ES-I3 (cell line): ENCODE data around the gene QRICH2.
"Not testable (repeated sequence)": the region's sequence is repeated elsewhere in the genome, so short reads cannot be mapped to it uniquely, and the experiment has no call there.

ENCODE experiments used
- H3K36me3 ChIP-seq: 2 replicates; pipeline ENCODE4 v1.6.1; 2013; ENCODE audit warnings: mild to moderate bottlenecking, low read length, control low read depth, moderate library complexity; ENCODE audit not compliant: insufficient read depth
- H3K4me1 ChIP-seq: 2 replicates; pipeline ENCODE4 v1.6.1; 2013; ENCODE audit warnings: mild to moderate bottlenecking, control low read depth, low read length; ENCODE audit not compliant: insufficient read depth
- H3K9ac ChIP-seq: 2 replicates; pipeline ENCODE4 v1.6.1; 2013; ENCODE audit warnings: low read depth, mild to moderate bottlenecking, low read length, moderate library complexity
- H3K9me3 ChIP-seq: 2 replicates; pipeline ENCODE4 v1.6.1; 2013; ENCODE audit warnings: mild to moderate bottlenecking, low read length, moderate library complexity; ENCODE audit not compliant: control insufficient read depth, insufficient read depth

Gene QRICH2

DNA sequence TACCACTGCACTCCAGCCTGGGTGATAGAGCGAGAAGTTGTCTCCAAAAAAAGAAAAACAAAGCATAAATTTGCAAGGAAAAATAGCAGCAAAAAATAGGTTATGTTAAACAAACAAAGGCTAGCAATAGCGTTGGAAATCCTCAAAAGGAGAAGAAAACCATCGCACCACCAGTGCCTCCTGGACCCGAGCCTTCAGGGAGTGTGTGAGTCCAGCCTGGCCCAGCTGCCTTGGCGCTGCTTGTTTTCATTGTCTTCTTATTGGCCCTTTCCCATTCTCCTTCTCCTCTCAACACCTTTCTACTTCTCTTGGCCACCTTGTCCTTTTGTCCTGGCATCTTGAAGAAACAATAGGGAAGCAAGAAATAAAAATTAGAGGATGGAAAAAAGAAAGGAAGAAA, 47.4 kb downstream of the QRICH2 start:
- no peak overlapping the region for H3K9ac ChIP-seq
- H3K36me3 ChIP-seq = no peaks in the 10 kb centered on the region

DNA sequence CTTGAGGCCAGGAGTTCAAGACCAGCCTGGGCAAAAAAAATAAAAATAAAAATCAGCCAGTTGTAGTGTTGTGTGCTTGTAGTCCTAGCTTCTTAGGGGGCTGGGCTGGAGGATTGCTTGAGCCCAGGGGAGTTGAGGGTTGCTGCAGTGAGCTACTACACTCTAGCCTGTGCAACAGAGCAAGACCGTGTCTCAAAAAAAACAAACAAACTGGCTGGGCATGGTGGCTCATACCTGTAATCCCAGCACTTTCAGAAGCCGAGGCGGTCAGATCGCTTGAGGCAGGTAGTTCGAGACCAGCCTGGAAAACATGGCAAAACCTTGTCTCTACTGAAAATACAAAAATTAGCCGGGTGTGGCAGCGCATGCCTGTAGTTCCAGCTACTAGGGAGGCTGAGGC, 47.9 kb downstream of the QRICH2 start:
- H3K4me1 ChIP-seq = peaks cover 20% of the 10 kb centered on the region
- no peaks in the 10 kb centered on the region for H3K9me3 ChIP-seq
- no peak overlapping the region for H3K9ac ChIP-seq
- no peaks in the 10 kb centered on the region for H3K36me3 ChIP-seq

More for the DNA sequence above, 47.4 kb downstream of the QRICH2 start:
- peaks cover 20% of the 10 kb centered on the region for H3K4me1 ChIP-seq
- no peaks in the 10 kb centered on the region for H3K9me3 ChIP-seq

DNA sequence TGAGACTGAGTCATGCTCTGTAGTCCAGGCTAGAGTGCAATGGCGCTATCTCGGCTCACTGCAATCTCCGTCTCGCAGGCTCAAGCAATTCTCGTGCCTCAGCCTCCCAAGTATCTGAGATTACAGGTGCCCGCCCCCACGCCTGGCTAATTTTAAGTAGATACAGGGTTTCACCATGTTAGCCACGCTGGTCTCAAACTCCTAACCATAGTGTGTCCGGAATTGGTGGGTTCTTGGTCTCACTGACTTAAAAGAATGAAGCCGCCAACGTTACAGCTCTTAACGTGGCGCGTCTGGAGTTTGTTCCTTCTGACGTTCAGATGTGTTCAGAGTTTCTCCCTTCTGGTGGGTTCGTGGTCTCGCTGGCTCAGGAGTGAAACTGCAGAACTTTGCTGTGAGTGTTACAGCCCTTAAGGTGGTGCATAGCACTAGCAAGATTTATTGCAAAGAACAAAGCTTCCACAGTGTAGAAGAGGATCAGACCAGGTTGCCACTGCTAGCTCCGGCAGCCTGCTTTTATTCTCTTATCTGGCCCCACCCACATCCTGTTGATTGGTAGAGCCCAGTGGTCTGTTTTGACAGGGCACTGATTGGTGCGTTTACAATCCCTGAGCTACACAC, 51.5 kb downstream of the QRICH2 start:
- H3K4me1 ChIP-seq = peaks cover 11% of the 10 kb centered on the region; the same call in 1 of the 2 replicates
- not testable (repeated sequence) for H3K36me3 ChIP-seq, H3K9ac ChIP-seq, H3K9me3 ChIP-seq

DNA sequence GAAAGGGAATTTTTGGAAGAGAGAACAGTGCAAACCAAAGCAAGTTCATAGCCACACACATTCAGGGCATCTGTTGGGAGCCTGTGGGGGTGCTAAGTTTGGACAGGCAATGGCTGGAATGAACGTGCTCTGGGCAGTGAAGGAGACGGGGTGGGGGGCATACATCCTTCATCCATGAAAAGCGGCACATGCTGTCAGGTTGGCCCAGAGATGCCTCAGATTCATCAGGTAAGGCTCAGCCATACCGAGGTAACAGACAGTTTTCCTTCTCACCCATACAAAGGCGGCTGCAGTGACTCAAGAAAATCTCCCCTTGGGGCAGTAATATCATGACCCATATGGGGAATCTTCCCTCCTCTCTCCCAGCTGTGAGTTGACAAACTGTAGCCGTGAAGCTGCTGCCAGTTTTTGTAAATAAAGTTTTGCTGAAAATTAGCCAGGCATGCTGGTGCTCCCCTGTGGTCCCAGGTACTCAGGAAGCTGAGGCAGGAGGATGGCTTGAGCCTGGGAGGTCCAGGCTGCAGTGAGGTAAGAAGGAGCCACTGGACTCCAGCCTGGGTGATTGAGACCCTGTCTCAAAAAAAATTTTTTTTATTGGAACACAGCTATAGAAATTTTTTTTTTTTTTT, 52.2 kb downstream of the QRICH2 start:
- 0 out of 2 replicates have a peak, but pooled peaks cover 9% of the 10 kb centered on the region for H3K4me1 ChIP-seq
- H3K9me3 ChIP-seq = no peaks in the 10 kb centered on the region
- no peaks in the 10 kb centered on the region for H3K36me3 ChIP-seq
- H3K9ac ChIP-seq = no peak overlapping the region

DNA sequence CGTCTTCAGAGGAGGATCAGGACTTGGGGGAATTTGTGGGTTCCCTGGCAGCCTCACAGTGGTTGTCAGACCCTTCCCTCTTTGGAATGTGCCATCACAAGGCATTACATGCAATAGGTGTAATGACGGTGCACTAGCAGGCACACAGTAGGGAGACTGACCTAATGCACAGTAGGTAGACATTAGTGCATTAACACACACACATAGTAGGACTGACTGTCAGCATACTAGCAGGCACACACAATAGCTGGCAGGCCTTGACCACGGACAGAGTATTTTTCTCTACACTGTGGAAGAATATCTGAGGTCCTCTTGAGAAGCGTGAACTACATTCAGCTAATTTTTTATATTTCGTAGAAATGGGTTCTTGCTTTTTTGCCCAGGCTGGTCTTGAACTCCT, 53.8 kb downstream of the QRICH2 start:
- Histone ChIP-seq H3K4me1 (0 out of 2 replicates have a peak, but pooled peaks cover 5% of the 10 kb centered on the region), H3K9ac (no peak overlapping the region), H3K9me3 (no peaks in the 10 kb centered on the region), H3K36me3 (no peaks in the 10 kb centered on the region)

DNA sequence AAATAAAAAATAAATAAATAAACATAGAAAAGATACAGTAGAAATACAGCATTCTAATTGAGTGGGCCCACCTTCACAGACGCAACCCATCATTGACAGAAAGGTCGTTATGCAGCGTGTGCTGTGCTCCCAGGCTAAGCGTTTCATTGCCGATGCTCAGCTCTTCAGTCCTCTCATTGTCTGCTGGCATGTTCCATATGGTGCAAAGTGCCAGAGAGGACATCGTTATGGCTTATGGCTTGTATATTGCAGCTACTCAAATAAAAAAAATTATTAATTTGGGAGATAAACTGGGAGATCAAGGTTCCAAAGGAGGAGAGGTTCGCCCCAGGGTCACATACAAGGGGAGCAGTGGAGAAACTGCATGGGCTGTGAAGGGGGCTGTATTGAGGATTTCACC, 54.2 kb downstream of the QRICH2 start:
- 0 out of 2 replicates have a peak, but pooled peaks cover 5% of the 10 kb centered on the region for H3K4me1 ChIP-seq
- H3K9ac ChIP-seq = no peak overlapping the region
- no peaks in the 10 kb centered on the region for H3K36me3 ChIP-seq
- no peaks in the 10 kb centered on the region for H3K9me3 ChIP-seq

- not testable (repeated sequence) for H3K36me3 ChIP-seq, H3K9me3 ChIP-seq, H3K9ac ChIP-seq, H3K4me1 ChIP-seq
Measured at GRCh38 chr17:76252967-76253766, 54.9 kb downstream of the QRICH2 start.

DNA sequence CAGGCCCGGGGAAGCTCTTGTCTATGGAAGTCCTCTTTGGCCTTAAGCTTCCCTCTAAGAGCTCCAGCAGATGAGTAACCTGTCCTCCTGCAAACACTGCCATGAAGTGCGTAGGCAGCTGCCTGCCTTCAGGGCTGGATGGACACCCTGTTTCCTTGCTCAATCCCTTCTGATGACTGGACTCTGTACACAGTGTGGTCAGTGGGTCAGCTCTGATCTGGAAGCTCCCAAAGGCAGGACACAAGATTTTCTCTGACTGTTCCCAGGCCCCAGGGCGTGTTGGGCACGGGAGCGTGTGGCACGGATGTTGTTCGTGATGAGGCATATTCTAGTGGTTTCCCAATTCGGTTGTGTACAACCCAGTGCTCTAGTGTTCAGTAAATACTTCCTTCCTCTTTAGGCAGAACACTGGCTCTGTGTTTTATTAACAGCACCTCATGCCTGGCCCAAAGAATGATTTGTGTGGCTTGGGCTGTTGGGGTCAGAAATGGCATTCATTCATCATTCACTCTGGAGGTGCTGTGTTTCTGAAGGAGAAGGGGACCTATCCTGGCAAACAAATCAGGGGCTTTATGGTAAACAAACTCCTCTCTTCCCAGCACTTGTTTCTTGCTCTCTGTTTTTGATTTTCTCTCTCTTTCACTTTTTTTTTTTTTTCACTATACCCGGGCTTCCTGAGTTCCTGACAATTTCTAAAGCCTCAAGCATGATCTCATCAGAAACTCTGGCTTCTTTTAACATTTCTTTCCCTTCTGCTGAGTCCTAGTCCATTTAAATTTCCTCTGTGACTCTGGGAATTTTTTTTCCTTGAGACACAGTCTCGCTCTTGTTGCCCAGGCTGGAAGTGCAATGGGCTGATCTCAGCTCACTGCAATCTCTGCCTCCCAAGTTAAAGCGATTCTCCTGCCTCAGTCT, 55.8 kb downstream of the QRICH2 start:
- Histone ChIP-seq H3K9ac (no peak overlapping the region), H3K9me3 (no peaks in the 10 kb centered on the region), H3K4me1 (0 out of 2 replicates have a peak, but pooled peaks cover 5% of the 10 kb centered on the region), H3K36me3 (no peaks in the 10 kb centered on the region)

DNA sequence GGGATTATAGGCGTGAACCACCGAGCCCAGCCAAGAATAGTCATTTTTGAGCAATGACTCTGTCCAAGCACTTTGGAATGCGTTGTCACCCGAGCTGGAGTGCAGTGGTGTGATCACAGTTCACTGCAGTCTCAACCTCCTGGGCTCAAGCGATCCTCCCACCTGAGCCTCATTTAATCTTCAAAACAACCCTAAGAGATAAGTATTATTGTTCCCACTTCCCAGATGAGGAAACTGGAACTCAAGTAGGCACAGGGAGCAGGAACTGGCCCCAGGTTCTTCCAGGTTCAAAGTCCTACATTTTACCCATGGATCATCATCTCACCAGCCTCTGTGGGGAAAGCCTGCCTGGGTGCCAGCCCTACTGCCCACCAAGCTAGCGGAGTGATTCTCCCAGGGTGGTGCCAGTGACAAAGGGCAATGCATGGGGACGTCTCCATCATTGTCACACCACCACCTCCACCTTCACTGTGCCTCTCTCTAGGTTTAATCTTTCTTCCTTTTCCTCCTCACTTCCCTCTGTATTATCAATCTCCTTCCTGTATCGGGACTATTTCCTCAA, 56.5 kb downstream of the QRICH2 start:
- Histone ChIP-seq H3K4me1 (peaks cover 7% of the 10 kb centered on the region; the same call in 1 of the 2 replicates), H3K9ac (no peak overlapping the region), H3K9me3 (no peaks in the 10 kb centered on the region), H3K36me3 (no peaks in the 10 kb centered on the region)

DNA sequence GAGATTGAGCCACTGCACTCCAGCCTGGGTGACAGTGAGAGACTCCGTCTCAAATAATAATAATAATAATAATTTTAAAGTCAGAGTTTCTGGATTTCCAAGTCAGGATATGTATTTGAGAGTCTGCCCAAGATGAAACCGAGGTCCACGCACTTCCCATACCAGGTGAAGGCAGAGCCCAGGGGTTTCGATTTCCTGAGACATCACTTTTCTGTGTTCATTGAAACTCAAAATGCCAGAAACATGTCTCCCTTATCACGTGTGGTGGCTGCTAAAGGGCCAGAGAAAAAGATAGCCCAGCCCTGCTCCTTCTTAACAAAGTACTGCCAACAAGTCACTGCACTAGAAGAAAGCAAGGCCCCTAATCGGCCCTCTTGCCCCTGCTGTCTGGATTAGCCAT, 57.9 kb downstream of the QRICH2 start:
- Histone ChIP-seq H3K36me3 (no peaks in the 10 kb centered on the region), H3K4me1 (peaks cover 13% of the 10 kb centered on the region), H3K9ac (no peak overlapping the region), H3K9me3 (no peaks in the 10 kb centered on the region)

DNA sequence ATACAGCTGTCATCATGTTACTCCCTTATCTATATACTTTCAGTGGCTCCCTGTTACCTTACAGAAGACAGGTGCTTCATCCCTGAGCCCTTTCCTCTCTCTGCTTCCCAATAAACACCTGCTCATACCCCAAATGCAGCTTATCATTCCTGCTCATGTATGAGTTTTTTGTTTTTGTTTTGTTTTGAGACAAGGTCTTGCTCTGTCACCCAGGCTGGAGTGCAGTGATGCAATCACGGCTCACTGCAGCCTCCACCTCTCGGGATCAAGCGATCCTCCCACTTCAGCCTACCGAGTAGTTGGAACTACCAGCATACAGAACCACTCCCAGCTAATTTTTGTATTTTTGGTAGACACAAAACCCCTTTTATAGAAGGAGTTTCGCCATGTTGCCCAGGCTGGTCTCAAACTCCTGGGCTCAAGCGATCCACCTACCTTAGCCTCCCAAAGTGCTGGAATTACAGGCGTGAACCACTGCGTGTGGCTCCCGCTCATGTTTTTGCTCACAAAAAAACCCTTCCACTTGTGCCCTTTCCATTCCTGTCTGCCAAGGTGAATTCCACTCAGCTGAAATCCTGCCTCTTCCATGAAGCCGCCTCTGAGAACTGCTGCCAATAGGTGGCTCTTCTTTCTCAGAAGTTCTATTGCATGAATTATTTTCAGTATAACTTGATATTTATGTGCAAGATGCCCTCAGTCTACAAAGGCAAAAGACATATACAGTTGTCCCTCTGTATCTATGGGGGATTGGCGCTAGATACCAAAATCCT, 59.9 kb downstream of the QRICH2 start:
- no peaks in the 10 kb centered on the region for H3K36me3 ChIP-seq
- no peaks in the 10 kb centered on the region for H3K9me3 ChIP-seq
- peaks cover 13% of the 10 kb centered on the region for H3K4me1 ChIP-seq
- no peak overlapping the region for H3K9ac ChIP-seq

DNA sequence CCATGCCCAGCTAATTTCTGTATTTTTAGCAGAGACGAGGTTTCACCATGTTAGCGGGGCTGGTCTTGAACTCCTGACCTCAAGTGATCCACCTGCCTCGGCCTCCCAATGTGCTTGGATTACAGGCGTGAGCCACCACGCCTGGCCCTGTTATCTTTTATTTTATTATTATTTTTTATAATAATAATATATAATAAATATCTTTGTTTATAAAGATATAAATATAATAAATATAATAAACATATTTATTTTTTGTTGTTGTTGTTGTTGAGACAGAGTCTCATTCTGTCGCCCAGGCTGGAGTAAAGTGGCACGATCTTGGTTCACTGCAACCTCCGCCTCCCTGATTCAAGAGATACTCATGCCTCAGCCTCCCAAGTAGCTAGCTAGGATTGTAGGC, 60.8 kb downstream of the QRICH2 start:
- Histone ChIP-seq H3K36me3 (no peaks in the 10 kb centered on the region), H3K9me3 (no peaks in the 10 kb centered on the region), H3K4me1 (peaks cover 11% of the 10 kb centered on the region), H3K9ac (no peak overlapping the region)
